Measurements from ENCODE around the gene ADGRL3. TPM values are rescaled to one million over a fixed set of nuclear protein-coding genes. Genes with fewer than 3 reads are reported as not detected.

Gene ADGRL3
- total and polyA plus RNA-seq, 2 donors (not counting 1 experiment from before 2014, with no cell fraction given), result not detected

DNA sequence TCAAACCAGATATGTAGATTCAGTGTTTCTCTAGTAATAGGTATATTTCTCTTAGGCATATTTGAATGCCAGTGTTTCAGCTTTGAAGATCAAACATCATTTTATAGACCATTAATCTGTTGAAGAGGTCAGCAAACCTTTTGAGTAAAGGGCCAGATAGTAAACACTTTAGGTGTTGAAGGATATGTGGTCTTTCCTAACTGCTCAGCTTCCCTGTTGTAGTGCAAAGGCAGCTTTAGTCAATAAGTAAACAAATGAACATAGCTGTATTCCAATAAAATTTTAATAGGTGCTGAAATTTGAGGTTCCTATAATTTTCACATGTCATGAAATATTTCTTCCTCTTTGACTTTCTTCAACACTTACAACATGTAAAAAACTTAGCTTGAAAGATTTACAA is 201.6 kb downstream of the ADGRL3 start:
- no peak overlapping the region for H3K9ac ChIP-seq (ENCODE audit: low read length)
- ChIA-PET POLR2A (no interaction called here), CTCF (no interaction called here)
- no peak overlapping the region for H3K4me2 ChIP-seq (replicated peaks; ENCODE audit: low read depth, low read length, poor library complexity, severe bottlenecking)
- Mint-ChIP-seq H3K9me3 (ENCODE audit: insufficient read depth) (no peaks in the 10 kb centered on the region), H3K4me3 (no peak overlapping the region), H3K27ac (no peak overlapping the region), H3K27me3 (no peaks in the 10 kb centered on the region), H3K4me1 (no peaks in the 10 kb centered on the region)
- no peak overlapping the region for H2AFZ ChIP-seq (ENCODE audit: insufficient read depth, low read depth, low read length, poor library complexity, severe bottlenecking)
- intact Hi-C loops (cut with micrococcal nuclease), result no loop called here
- H3K27ac ChIP-seq (ENCODE audit: low read length in 2 of 2), result no peak overlapping the region
- no peaks in the 10 kb centered on the region for H3K4me1 ChIP-seq (ENCODE audit: control insufficient read depth in 2 of 2, insufficient read depth in 2 of 2, low read length in 2 of 2)
- H3K27me3 ChIP-seq (replicated peaks in 1 of 4; ENCODE audit: control extremely low read depth in 1 of 4, control insufficient read depth in 3 of 4, insufficient read depth in 4 of 4, low read length in 3 of 4), result no peaks in the 10 kb centered on the region
- no peaks in the 10 kb centered on the region for H4K20me1 ChIP-seq (ENCODE audit: control insufficient read depth, insufficient read depth, low read length, poor library complexity, severe bottlenecking)
- no peak overlapping the region for H3K4me3 ChIP-seq (ENCODE audit: control extremely low read depth in 1 of 5, extremely low read depth in 1 of 5, insufficient read depth in 1 of 5, low read depth in 2 of 5, low read length in 4 of 5)
- no peak for DNase-seq
- H3K79me2 ChIP-seq (ENCODE audit: control insufficient read depth, insufficient read depth, low read length), result no peaks in the 10 kb centered on the region
- H3K9me3 ChIP-seq (ENCODE audit: control extremely low read depth in 1 of 3, control insufficient read depth in 2 of 3, insufficient read depth in 1 of 3, low read length in 2 of 3), result no peaks in the 10 kb centered on the region
- ATAC-seq (ENCODE audit: low read depth), result no peak
- TF ChIP-seq, protein P1, sequence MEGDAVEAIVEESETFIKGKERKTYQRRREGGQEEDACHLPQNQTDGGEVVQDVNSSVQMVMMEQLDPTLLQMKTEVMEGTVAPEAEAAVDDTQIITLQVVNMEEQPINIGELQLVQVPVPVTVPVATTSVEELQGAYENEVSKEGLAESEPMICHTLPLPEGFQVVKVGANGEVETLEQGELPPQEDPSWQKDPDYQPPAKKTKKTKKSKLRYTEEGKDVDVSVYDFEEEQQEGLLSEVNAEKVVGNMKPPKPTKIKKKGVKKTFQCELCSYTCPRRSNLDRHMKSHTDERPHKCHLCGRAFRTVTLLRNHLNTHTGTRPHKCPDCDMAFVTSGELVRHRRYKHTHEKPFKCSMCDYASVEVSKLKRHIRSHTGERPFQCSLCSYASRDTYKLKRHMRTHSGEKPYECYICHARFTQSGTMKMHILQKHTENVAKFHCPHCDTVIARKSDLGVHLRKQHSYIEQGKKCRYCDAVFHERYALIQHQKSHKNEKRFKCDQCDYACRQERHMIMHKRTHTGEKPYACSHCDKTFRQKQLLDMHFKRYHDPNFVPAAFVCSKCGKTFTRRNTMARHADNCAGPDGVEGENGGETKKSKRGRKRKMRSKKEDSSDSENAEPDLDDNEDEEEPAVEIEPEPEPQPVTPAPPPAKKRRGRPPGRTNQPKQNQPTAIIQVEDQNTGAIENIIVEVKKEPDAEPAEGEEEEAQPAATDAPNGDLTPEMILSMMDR (IDR thresholded peaks at IDR 0.05), result no peak
- no peak for TF ChIP-seq EZH2 (IDR thresholded peaks at IDR 0.05; ENCODE audit: borderline replicate concordance, insufficient read depth, low read depth, low read length, poor library complexity, severe bottlenecking)
- H3K36me3 ChIP-seq (replicated peaks in 1 of 2; ENCODE audit: control extremely low read depth in 1 of 2, control insufficient read depth in 1 of 2, extremely low read depth in 1 of 2, insufficient read depth in 2 of 2, low read length in 1 of 2), result no peaks in the 10 kb centered on the region

DNA sequence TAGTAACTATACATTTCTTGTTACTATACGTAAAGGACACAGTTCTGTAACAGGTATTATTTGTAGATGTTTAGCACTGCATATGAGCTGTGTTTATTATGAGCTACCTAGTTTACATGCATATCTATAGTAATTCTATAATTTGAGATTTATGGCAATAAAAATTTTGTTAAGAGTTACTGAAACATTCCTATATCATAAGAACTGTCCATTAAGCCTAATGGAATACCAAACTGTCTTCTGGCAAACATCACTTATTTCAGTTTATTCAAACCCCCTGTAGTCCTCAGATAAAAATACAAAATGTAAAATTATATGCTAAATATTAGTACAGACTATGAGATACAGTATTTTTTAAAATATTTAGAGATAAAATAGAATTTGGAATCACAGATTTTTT is 205.2 kb downstream of the ADGRL3 start:
- no peaks in the 10 kb centered on the region for H4K20me1 ChIP-seq (ENCODE audit: control insufficient read depth, insufficient read depth, low read length, poor library complexity, severe bottlenecking)
- no peaks in the 10 kb centered on the region for H3K27me3 ChIP-seq (replicated peaks in 1 of 4; ENCODE audit: control extremely low read depth in 1 of 4, control insufficient read depth in 3 of 4, insufficient read depth in 4 of 4, low read length in 3 of 4)
- Mint-ChIP-seq H3K9me3 (ENCODE audit: insufficient read depth) (no peaks in the 10 kb centered on the region), H3K27ac (no peak overlapping the region), H3K27me3 (no peaks in the 10 kb centered on the region), H3K4me1 (no peaks in the 10 kb centered on the region), H3K4me3 (no peak overlapping the region)
- DNase-seq (no peak), ATAC-seq (ENCODE audit: low read depth) (no peak)
- H3K4me1 ChIP-seq (ENCODE audit: control insufficient read depth in 2 of 2, insufficient read depth in 2 of 2, low read length in 2 of 2), result no peaks in the 10 kb centered on the region
- intact Hi-C loops (cut with micrococcal nuclease), result no loop called here
- ChIA-PET CTCF (no interaction called here), POLR2A (no interaction called here)
- H3K36me3 ChIP-seq (replicated peaks in 1 of 2; ENCODE audit: control extremely low read depth in 1 of 2, control insufficient read depth in 1 of 2, extremely low read depth in 1 of 2, insufficient read depth in 2 of 2, low read length in 1 of 2), result no peaks in the 10 kb centered on the region
- no peaks in the 10 kb centered on the region for H3K9me3 ChIP-seq (ENCODE audit: control extremely low read depth in 1 of 3, control insufficient read depth in 2 of 3, insufficient read depth in 1 of 3, low read length in 2 of 3)
- H3K9ac ChIP-seq (ENCODE audit: low read length), result no peak overlapping the region
- H3K27ac ChIP-seq (ENCODE audit: low read length in 2 of 2), result no peak overlapping the region
- no peak overlapping the region for H2AFZ ChIP-seq (ENCODE audit: insufficient read depth, low read depth, low read length, poor library complexity, severe bottlenecking)
- H3K4me3 ChIP-seq (ENCODE audit: control extremely low read depth in 1 of 5, extremely low read depth in 1 of 5, insufficient read depth in 1 of 5, low read depth in 2 of 5, low read length in 4 of 5), result no peak overlapping the region
- no peaks in the 10 kb centered on the region for H3K79me2 ChIP-seq (ENCODE audit: control insufficient read depth, insufficient read depth, low read length)
- H3K4me2 ChIP-seq (replicated peaks; ENCODE audit: low read depth, low read length, poor library complexity, severe bottlenecking), result no peak overlapping the region
- no peak for TF ChIP-seq EZH2 (IDR thresholded peaks at IDR 0.05; ENCODE audit: borderline replicate concordance, insufficient read depth, low read depth, low read length, poor library complexity, severe bottlenecking)
- TF ChIP-seq, protein P1 (IDR thresholded peaks at IDR 0.05), result no peak
- WGBS (ENCODE audit: insufficient coverage), result no CpG with 5 or more reads among the region's 1 CpG

All from B cell (primary cell).